ENCODE data around the gene NREP. TPM values are rescaled to one million over a fixed set of nuclear protein-coding genes. Genes with fewer than 3 reads are reported as not detected.

Gene NREP
- total RNA-seq, 1 donor from 2014 or later, result 6.1 TPM

DNA sequence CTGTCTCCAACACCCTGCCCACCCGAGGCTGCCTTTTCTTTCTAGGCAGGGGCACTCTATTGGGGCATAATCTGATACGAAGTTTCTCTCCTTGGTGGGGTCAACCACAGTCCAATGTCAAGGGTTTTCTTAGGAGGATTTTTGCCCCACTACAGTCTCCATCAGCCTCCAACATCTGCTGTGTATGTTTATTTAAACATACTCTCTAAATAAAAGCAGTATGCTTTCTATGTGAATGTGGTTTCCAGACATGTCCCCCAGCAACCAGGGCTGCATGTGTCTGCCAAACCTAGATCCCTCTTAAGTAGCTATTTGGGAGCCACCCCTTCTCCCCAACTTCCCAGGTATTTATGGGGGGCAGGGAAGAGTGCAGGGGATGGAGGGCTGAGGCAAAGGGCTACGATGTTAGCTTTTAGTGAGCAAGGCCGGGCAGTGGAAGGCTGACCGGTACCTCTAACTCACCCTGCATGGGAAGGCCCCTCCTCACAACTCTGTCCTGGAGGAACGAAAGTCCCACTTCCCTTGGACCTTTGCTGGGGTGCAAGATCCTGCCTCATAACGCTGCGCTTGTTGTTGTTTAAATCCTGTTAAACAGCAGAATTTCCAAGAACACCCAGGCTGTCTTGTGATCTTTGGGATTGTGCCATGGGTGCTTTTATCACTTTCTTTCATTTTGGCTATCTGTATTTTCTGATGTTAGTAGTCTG is 75.4 kb downstream of the NREP start:
- peak overlapping the region; percentile 64 for H3K27ac ChIP-seq
- no peaks in the 10 kb centered on the region for H3K9me3 ChIP-seq
- peaks cover 24% of the 10 kb centered on the region for H3K4me1 ChIP-seq
- intact Hi-C loops (cut with DNase I), result no loop called here
- H3K27me3 ChIP-seq, result no peaks in the 10 kb centered on the region
- TF ChIP-seq POLR2A (IDR thresholded peaks at IDR 0.05), result no peak
- no peak for TF ChIP-seq POLR2AphosphoS5 (IDR thresholded peaks at IDR 0.05; ENCODE audit: insufficient read depth in 1 of 2, low read depth in 1 of 2)
- no peak for TF ChIP-seq CTCF (IDR thresholded peaks at IDR 0.05)
- no peak for DNase-seq (ENCODE audit: extremely low spot score in 2 of 2)
- peak overlapping the region in 1 of 2 donors; percentile 27 for H3K4me3 ChIP-seq
- no peaks in the 10 kb centered on the region for H3K36me3 ChIP-seq

DNA sequence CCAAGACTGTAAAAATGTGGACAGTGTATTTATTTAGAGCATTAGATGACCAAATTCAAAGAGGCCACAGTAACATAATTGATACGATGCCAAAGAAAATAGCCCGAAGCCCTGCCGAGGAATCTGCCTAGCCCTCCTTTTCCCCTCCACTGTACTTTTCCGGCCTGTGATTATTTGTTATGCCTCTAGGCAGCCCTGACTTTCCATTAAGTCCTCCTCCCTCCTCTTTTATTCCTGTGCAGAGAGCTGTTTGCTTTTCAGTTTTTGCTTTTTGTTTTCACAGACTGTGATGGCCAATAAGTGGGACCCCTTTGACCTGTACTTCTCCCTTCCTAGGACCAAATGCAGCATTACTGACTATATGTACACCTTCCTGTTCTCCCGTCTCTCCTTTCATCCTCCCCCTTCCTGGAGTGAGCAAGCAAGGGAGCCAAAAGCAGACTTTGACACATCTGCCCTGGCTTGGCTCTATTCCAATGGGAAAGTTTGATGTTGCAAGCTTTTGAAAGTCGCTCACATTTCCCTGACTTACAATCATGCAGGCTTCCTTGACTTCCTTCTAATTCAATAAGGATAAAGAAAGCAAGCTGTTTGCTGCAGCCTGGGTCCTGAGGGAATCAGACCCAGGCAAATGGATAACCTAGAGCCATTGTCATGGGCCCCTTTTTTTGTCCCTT is 76.1 kb downstream of the NREP start:
- H3K27ac ChIP-seq, result peak overlapping the region; percentile 64
- H3K36me3 ChIP-seq, result no peaks in the 10 kb centered on the region
- H3K27me3 ChIP-seq, result no peaks in the 10 kb centered on the region
- H3K4me1 ChIP-seq, result peaks cover 24% of the 10 kb centered on the region
- TF ChIP-seq POLR2AphosphoS5 (IDR thresholded peaks at IDR 0.05; ENCODE audit: insufficient read depth in 1 of 2, low read depth in 1 of 2) (peak in 1 of 2 donors; percentile 82), POLR2A (IDR thresholded peaks at IDR 0.05) (no peak)
- no peaks in the 10 kb centered on the region for H3K9me3 ChIP-seq
- intact Hi-C loops (cut with DNase I), result no loop called here
- DNase-seq (ENCODE audit: extremely low spot score in 2 of 2), result no peak
- peak overlapping the region in 1 of 2 donors; percentile 3 for H3K4me3 ChIP-seq

- peaks cover 24% of the 10 kb centered on the region for H3K4me1 ChIP-seq
- no peaks in the 10 kb centered on the region for H3K36me3 ChIP-seq
- no peaks in the 10 kb centered on the region for H3K27me3 ChIP-seq
- H3K9me3 ChIP-seq, result no peaks in the 10 kb centered on the region
- no peak for DNase-seq (ENCODE audit: extremely low spot score in 2 of 2)
- H3K4me3 ChIP-seq, result no peak overlapping the region
- intact Hi-C loops (cut with DNase I), result no loop called here
- TF ChIP-seq CTCF (IDR thresholded peaks at IDR 0.05) (no peak), POLR2AphosphoS5 (IDR thresholded peaks at IDR 0.05; ENCODE audit: insufficient read depth in 1 of 2, low read depth in 1 of 2) (no peak), POLR2A (IDR thresholded peaks at IDR 0.05) (no peak)
- no peak overlapping the region for H3K27ac ChIP-seq
These were observed 77.4 kb downstream of the NREP start for GRCh38 chr5:111679611-111680010.

Small RNA genes within 50 kb of the gene (small RNA-seq; reads per million reads assigned to genes)
- gene RN7SKP57, result not detected

Other genes with a start within 250 kb of the NREP start
- 18.9 TPM for gene STARD4, start 244.7 kb downstream of the NREP start, total RNA-seq